GM18498 (cell line): Measurements from ENCODE around the gene MPZ.

ENCODE experiments used
- ATAC-seq: cut with Tn5 transposase; IDR thresholded peaks from one replicate; pipeline ENCODE4 v1.9.1; 2021; ENCODE audit warnings: mild to moderate bottlenecking, moderate library complexity; ENCODE audit not compliant: unreplicated experiment

MPZ gene

GRCh38 chr1:161304927-161305866 is 4.6 kb downstream of the MPZ start:
- no peak for ATAC-seq

- ATAC-seq, result no peak
These were observed 9.3 kb downstream of the MPZ start for GRCh38 chr1:161300478-161300877.

GRCh38 chr1:161299347-161299746 is 10.4 kb downstream of the MPZ start:
- ATAC-seq, result no peak

- no peak for ATAC-seq
These were observed 11.7 kb downstream of the MPZ start for GRCh38 chr1:161298116-161298515.

GRCh38 chr1:161297415-161297814 is 12.4 kb downstream of the MPZ start:
- no peak for ATAC-seq

- ATAC-seq, result no peak
These were observed 19.0 kb downstream of the MPZ start for GRCh38 chr1:161290779-161291178.

- ATAC-seq, result no peak
These were observed 22.2 kb downstream of the MPZ start for GRCh38 chr1:161287482-161288054.

GRCh38 chr1:161285521-161285920 is 24.2 kb downstream of the MPZ start:
- ATAC-seq, result no peak

- no peak for ATAC-seq
These were observed 24.7 kb downstream of the MPZ start for GRCh38 chr1:161285113-161285512.

GRCh38 chr1:161282991-161283390 is 26.8 kb downstream of the MPZ start:
- no peak for ATAC-seq

GRCh38 chr1:161274874-161275273 is 34.9 kb downstream of the MPZ start:
- no peak for ATAC-seq

GRCh38 chr1:161273402-161273801 is 36.4 kb downstream of the MPZ start:
- no peak for ATAC-seq

GRCh38 chr1:161267321-161267720 is 42.4 kb downstream of the MPZ start:
- ATAC-seq, result no peak

- no peak for ATAC-seq
These were observed 42.9 kb downstream of the MPZ start for GRCh38 chr1:161266836-161267235.

- no peak for ATAC-seq
These were observed 43.6 kb downstream of the MPZ start for GRCh38 chr1:161266202-161266601.

- no peak for ATAC-seq
These were observed 44.5 kb downstream of the MPZ start for GRCh38 chr1:161265305-161265704.

GRCh38 chr1:161261261-161262235 is 48.2 kb downstream of the MPZ start:
- no peak for ATAC-seq

- ATAC-seq, result no peak
These were observed 49.1 kb downstream of the MPZ start for GRCh38 chr1:161260376-161261260.

GRCh38 chr1:161259765-161260164 is 50.0 kb downstream of the MPZ start:
- ATAC-seq, result no peak

GRCh38 chr1:161259345-161259702 is 50.4 kb downstream of the MPZ start:
- ATAC-seq, result no peak
